ENCODE measurements around the gene RUNDC3A.

RUNDC3A gene

DNA sequence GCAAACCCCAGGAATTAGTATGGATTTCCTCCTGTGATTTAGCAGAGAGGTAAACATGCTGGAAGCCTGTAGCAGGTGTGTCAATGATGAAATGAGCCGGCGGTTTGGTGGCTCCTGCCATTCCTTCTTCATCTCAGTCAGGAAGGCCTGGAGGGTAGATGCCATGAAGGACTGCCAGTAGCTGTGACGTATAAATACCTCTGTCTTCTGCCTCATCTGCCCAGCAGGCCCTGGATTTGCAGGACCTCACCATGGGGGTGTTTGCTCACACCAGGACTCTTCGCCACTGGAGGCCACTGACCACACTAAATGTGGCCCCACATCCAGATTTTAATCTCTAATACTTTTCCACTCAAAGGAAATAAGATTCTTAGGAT lies 24.4 kb upstream of the RUNDC3A start:
- Histone ChIP-seq H3K4me2 (ENCODE audit: low read length) (no peak overlapping the region), H3K36me3 (ENCODE audit: control insufficient read depth in 1 of 2, insufficient read depth in 2 of 2, low read length in 2 of 2) (no peaks in the 10 kb centered on the region), H2BK5ac (ENCODE audit: low read depth, low read length, poor library complexity) (no peak overlapping the region), H3K4me1 (ENCODE audit: control insufficient read depth in 1 of 2, insufficient read depth in 2 of 2, low read length in 2 of 2) (no peaks in the 10 kb centered on the region), H3K18ac (ENCODE audit: low read length) (no peak overlapping the region), H3K79me2 (ENCODE audit: control insufficient read depth, insufficient read depth, low read length, poor library complexity) (no peaks in the 10 kb centered on the region), H2BK120ac (ENCODE audit: insufficient read depth, low read length, poor library complexity) (no peak overlapping the region), H3K9ac (ENCODE audit: low read length) (no peak overlapping the region), H4K8ac (ENCODE audit: low read depth, low read length) (no peak overlapping the region), H4K12ac (ENCODE audit: low read depth, low read length) (no peak overlapping the region), H4K91ac (ENCODE audit: low read depth, low read length) (no peak overlapping the region), H2BK12ac (ENCODE audit: low read length) (no peak overlapping the region), H3K27me3 (ENCODE audit: insufficient read depth, low read length) (no peaks in the 10 kb centered on the region), H2AK5ac (ENCODE audit: low read length) (no peak overlapping the region), H3K14ac (ENCODE audit: low read length) (no peak overlapping the region), H3K79me1 (ENCODE audit: low read length) (no peaks in the 10 kb centered on the region), H3K9me3 (ENCODE audit: insufficient read depth, low read depth, low read length) (no peaks in the 10 kb centered on the region), H3K23ac (ENCODE audit: low read length) (no peak overlapping the region), H2AFZ (ENCODE audit: insufficient read depth, low read length, poor library complexity) (no peak overlapping the region), H3K4me3 (ENCODE audit: low read depth, low read length) (no peak overlapping the region), H3K27ac (ENCODE audit: low read depth, low read length) (no peak overlapping the region), H3K4ac (ENCODE audit: low read depth, low read length) (no peak overlapping the region)
- peak; percentile 68 to 80 for DNase-seq
- no CpG with 5 or more reads among the region's 4 CpGs for WGBS (ENCODE audit: extremely low coverage, insufficient coverage, insufficient read length)

DNA sequence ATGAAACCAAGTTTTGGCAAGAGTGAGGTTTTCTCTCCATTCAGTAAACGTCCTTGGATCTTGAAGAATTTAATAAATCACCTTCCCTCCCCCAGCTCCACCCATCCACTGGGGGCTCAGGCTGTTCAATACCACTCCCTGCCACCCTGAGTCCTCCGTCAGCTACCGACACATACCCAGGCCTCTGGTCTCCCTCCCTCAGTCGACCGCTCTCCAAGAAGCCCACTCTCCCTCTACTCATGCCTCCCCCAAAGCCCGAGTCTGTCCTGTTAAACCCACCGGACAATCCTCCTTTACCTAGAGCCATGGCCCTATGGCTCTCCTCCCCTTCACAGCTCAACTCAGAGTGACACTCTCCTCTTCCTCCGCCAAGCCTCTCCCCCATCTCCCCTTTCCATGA lies 20.8 kb upstream of the RUNDC3A start:
- H2BK12ac ChIP-seq (ENCODE audit: low read length): no peak overlapping the region
- H3K14ac ChIP-seq (ENCODE audit: low read length): no peak overlapping the region
- no peaks in the 10 kb centered on the region for H3K79me1 ChIP-seq (ENCODE audit: low read length)
- DNase-seq: no peak
- H4K8ac ChIP-seq (ENCODE audit: low read depth, low read length): no peak overlapping the region
- H2AFZ ChIP-seq (ENCODE audit: insufficient read depth, low read length, poor library complexity): no peak overlapping the region
- H3K4me1 ChIP-seq (ENCODE audit: control insufficient read depth in 1 of 2, insufficient read depth in 2 of 2, low read length in 2 of 2): no peaks in the 10 kb centered on the region
- H4K12ac ChIP-seq (ENCODE audit: low read depth, low read length): no peak overlapping the region
- H3K4me3 ChIP-seq (ENCODE audit: low read depth, low read length): no peak overlapping the region
- no CpG with 5 or more reads among the region's 8 CpGs for WGBS (ENCODE audit: extremely low coverage, insufficient coverage, insufficient read length)
- H3K9me3 ChIP-seq (ENCODE audit: insufficient read depth, low read depth, low read length): no peaks in the 10 kb centered on the region
- H2BK5ac ChIP-seq (ENCODE audit: low read depth, low read length, poor library complexity): no peak overlapping the region
- no peak overlapping the region for H3K27ac ChIP-seq (ENCODE audit: low read depth, low read length)
- no peak overlapping the region for H3K9ac ChIP-seq (ENCODE audit: low read length)
- H3K4me2 ChIP-seq (ENCODE audit: low read length): no peak overlapping the region
- H3K27me3 ChIP-seq (ENCODE audit: insufficient read depth, low read length): no peaks in the 10 kb centered on the region
- H3K79me2 ChIP-seq (ENCODE audit: control insufficient read depth, insufficient read depth, low read length, poor library complexity): no peaks in the 10 kb centered on the region
- no peak overlapping the region for H3K4ac ChIP-seq (ENCODE audit: low read depth, low read length)
- H2AK5ac ChIP-seq (ENCODE audit: low read length): no peak overlapping the region
- H3K23ac ChIP-seq (ENCODE audit: low read length): no peak overlapping the region
- H3K36me3 ChIP-seq (ENCODE audit: control insufficient read depth in 1 of 2, insufficient read depth in 2 of 2, low read length in 2 of 2): no peaks in the 10 kb centered on the region
- H2BK120ac ChIP-seq (ENCODE audit: insufficient read depth, low read length, poor library complexity): no peak overlapping the region
- no peak overlapping the region for H3K18ac ChIP-seq (ENCODE audit: low read length)
- H4K91ac ChIP-seq (ENCODE audit: low read depth, low read length): no peak overlapping the region

DNA sequence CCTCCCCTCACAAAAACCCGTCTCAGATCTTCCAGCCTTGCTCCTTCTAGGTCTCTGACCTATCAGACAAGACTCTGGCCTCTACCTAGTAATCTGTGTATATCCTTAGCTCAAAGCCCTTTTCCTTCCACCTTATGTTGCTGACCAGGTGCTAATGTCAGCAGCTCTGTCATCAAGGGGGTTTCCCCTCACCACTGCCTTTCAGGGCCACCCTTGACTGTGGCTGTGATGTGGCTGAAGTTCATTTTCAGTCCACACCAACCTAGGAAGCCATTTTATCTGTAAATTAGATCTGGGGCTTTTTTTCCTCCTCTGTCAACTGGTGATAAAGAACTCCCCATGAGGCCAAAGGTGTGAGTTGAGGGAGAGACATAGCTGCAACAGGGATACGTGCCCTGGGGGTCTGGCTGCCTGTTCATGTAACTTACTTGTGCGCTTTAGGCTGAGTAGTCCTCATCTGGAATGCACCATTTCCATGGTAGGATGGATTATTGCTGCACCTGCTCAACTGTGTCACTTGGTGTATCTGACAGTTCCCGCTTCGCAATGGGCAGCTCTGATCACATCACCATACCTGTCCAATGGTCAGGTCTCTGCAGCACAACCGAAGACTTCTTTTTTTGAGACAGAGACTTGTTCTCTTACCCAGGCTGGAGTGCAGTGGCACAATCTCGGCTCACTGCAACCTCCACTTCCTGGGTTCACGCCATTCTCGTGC lies 14.7 kb upstream of the RUNDC3A start:
- Histone ChIP-seq H4K8ac (ENCODE audit: low read depth, low read length) (no peak overlapping the region), H4K91ac (ENCODE audit: low read depth, low read length) (no peak overlapping the region), H2BK120ac (ENCODE audit: insufficient read depth, low read length, poor library complexity) (no peak overlapping the region), H3K4me1 (ENCODE audit: control insufficient read depth in 1 of 2, insufficient read depth in 2 of 2, low read length in 2 of 2) (no peaks in the 10 kb centered on the region), H3K18ac (ENCODE audit: low read length) (no peak overlapping the region), H3K14ac (ENCODE audit: low read length) (no peak overlapping the region), H3K27ac (ENCODE audit: low read depth, low read length) (no peak overlapping the region), H3K4me2 (ENCODE audit: low read length) (no peak overlapping the region), H4K12ac (ENCODE audit: low read depth, low read length) (no peak overlapping the region), H2AK5ac (ENCODE audit: low read length) (no peak overlapping the region), H2BK12ac (ENCODE audit: low read length) (no peak overlapping the region), H3K4ac (ENCODE audit: low read depth, low read length) (no peak overlapping the region), H3K27me3 (ENCODE audit: insufficient read depth, low read length) (no peaks in the 10 kb centered on the region), H3K4me3 (ENCODE audit: low read depth, low read length) (peak overlapping the region; percentile 46), H3K9me3 (ENCODE audit: insufficient read depth, low read depth, low read length) (peaks cover 3% of the 10 kb centered on the region), H2AFZ (ENCODE audit: insufficient read depth, low read length, poor library complexity) (no peak overlapping the region), H3K23ac (ENCODE audit: low read length) (no peak overlapping the region), H3K79me2 (ENCODE audit: control insufficient read depth, insufficient read depth, low read length, poor library complexity) (no peaks in the 10 kb centered on the region), H3K79me1 (ENCODE audit: low read length) (no peaks in the 10 kb centered on the region), H3K9ac (ENCODE audit: low read length) (no peak overlapping the region), H2BK5ac (ENCODE audit: low read depth, low read length, poor library complexity) (no peak overlapping the region), H3K36me3 (ENCODE audit: control insufficient read depth in 1 of 2, insufficient read depth in 2 of 2, low read length in 2 of 2) (no peaks in the 10 kb centered on the region)
- WGBS (ENCODE audit: extremely low coverage, insufficient coverage, insufficient read length): no CpG with 5 or more reads among the region's 9 CpGs
- no peak for DNase-seq

GRCh38 chr17:44297975-44298374 lies 10.4 kb upstream of the RUNDC3A start:
- Histone ChIP-seq H3K4me3 (ENCODE audit: low read depth, low read length) (no peak overlapping the region), H3K36me3 (ENCODE audit: control insufficient read depth in 1 of 2, insufficient read depth in 2 of 2, low read length in 2 of 2) (no peaks in the 10 kb centered on the region), H3K4me2 (ENCODE audit: low read length) (no peak overlapping the region), H3K4me1 (ENCODE audit: control insufficient read depth in 1 of 2, insufficient read depth in 2 of 2, low read length in 2 of 2) (no peaks in the 10 kb centered on the region), H3K4ac (ENCODE audit: low read depth, low read length) (no peak overlapping the region), H2BK120ac (ENCODE audit: insufficient read depth, low read length, poor library complexity) (no peak overlapping the region), H2AK5ac (ENCODE audit: low read length) (no peak overlapping the region), H2BK12ac (ENCODE audit: low read length) (no peak overlapping the region), H2BK5ac (ENCODE audit: low read depth, low read length, poor library complexity) (no peak overlapping the region), H3K9me3 (ENCODE audit: insufficient read depth, low read depth, low read length) (peaks cover 3% of the 10 kb centered on the region), H2AFZ (ENCODE audit: insufficient read depth, low read length, poor library complexity) (no peak overlapping the region), H4K91ac (ENCODE audit: low read depth, low read length) (no peak overlapping the region), H3K23ac (ENCODE audit: low read length) (no peak overlapping the region), H3K79me1 (ENCODE audit: low read length) (no peaks in the 10 kb centered on the region), H3K27ac (ENCODE audit: low read depth, low read length) (no peak overlapping the region), H3K79me2 (ENCODE audit: control insufficient read depth, insufficient read depth, low read length, poor library complexity) (no peaks in the 10 kb centered on the region), H3K18ac (ENCODE audit: low read length) (no peak overlapping the region), H4K12ac (ENCODE audit: low read depth, low read length) (no peak overlapping the region), H3K9ac (ENCODE audit: low read length) (no peak overlapping the region), H3K27me3 (ENCODE audit: insufficient read depth, low read length) (no peaks in the 10 kb centered on the region), H3K14ac (ENCODE audit: low read length) (no peak overlapping the region), H4K8ac (ENCODE audit: low read depth, low read length) (no peak overlapping the region)
- no CpG with 5 or more reads among the region's 3 CpGs for WGBS (ENCODE audit: extremely low coverage, insufficient coverage, insufficient read length)
- DNase-seq: peak; percentile 77 to 91
